Heart right ventricle (tissue), 16 donors: ENCODE measurements around the gene SH3BGRL. TPM values are rescaled to one million over a fixed set of nuclear protein-coding genes. Genes with fewer than 3 reads are reported as not detected.

ENCODE experiments used
- ATAC-seq, 8 donors: fragments of 200-7000 bp; cut with Tn5 transposase; one replicate each; pipeline ENCODE4 v1.9.1; 2020; ENCODE audit warnings: mild to moderate bottlenecking in 8 of 8, moderate library complexity in 8 of 8, moderate number of reproducible peaks in 1 of 8
- DNase-seq, 2 donors: peaks; one replicate each; pipeline ENCODE4 v3.0.0-alpha.2; 2020
- H3K27ac ChIP-seq, 10 donors: fragments of 200-600 bp; sonication (generic) in 2 of 10; one replicate each; pipeline versions ENCODE4 v1.5.0 to v1.8.0; 2020 to 2022; ENCODE audit warnings: mild to moderate bottlenecking in 3 of 10
- H3K27me3 ChIP-seq, 7 donors: fragments of 200-600 bp; one replicate each; pipeline ENCODE4 v1.8.0; 2021 to 2022; ENCODE audit warnings: mild to moderate bottlenecking in 2 of 7
- H3K36me3 ChIP-seq, 9 donors: fragments of 200-600 bp; sonication (generic) in 1 of 9; one replicate each; pipeline versions ENCODE4 v1.5.0 to v1.8.0; 2020 to 2022; ENCODE audit warnings: mild to moderate bottlenecking in 2 of 9
- H3K4me1 ChIP-seq, 9 donors: fragments of 200-600 bp; sonication (generic) in 1 of 9; one replicate each; pipeline versions ENCODE4 v1.5.0 to v1.8.0; 2020 to 2022; ENCODE audit warnings: mild to moderate bottlenecking in 4 of 9
- H3K4me3 ChIP-seq, 10 donors: fragments of 200-600 bp; sonication (generic) in 2 of 10; one replicate each; pipeline versions ENCODE4 v1.5.0 to v1.8.0; 2020 to 2022; ENCODE audit warnings: mild to moderate bottlenecking in 7 of 10, moderate library complexity in 2 of 10
- H3K9me3 ChIP-seq, 11 donors: fragments of 200-600 bp in 10 of 11; sonication (generic) in 2 of 11; one replicate each; pipeline versions ENCODE4 v1.5.0 to v1.8.0; 2013 to 2022; ENCODE audit warnings: mild to moderate bottlenecking in 2 of 11, control low read depth in 1 of 11, moderate library complexity in 1 of 11
- WGBS, 2 donors: extraction: QIAGEN DNeasy Blood & Tissue Kit; methylation state at CpG; one replicate each; pipeline ENCODE4 v1.1.7; 2013; ENCODE audit warnings: inconsistent platforms in 1 of 2; 5-methylcytosine and 5-hydroxymethylcytosine counted together
- intact Hi-C, 10 donors: fragments of 100-400 bp; cut with DNase I; formaldehyde crosslinking; loops; one replicate each; pipeline versions ENCODE4 v1.11.1 to v1.14.2; 2022
- polyA plus RNA-seq, 2 donors: library from polyadenylated mRNA; stranded (reverse); fragments of 200-250 nt; gene quantifications; one replicate each; pipeline ENCODE4 v1.2.3, GENCODE V29; 2013
- total RNA-seq, 10 donors: library from RNA; stranded (reverse); fragmentation: NEBNext Ultra II Directional in 3 of 10; extraction: Animal tissue kit (Norgen Biotek cat#: 25700) in 3 of 10; gene quantifications; one replicate each; pipeline versions ENCODE4 v1.2.1 to v1.2.4, GENCODE V29; 2021 to 2023
- TF ChIP-seq, protein P1 (sequence below), 9 donors: fragments of 200-600 bp; sonication (generic) in 2 of 9; IDR thresholded peaks; one replicate each; pipeline versions ENCODE4 v1.5.0 to v1.8.0; 2021 to 2022; ENCODE audit warnings: antibody characterized with exemption in 9 of 9, mild to moderate bottlenecking in 5 of 9, moderate library complexity in 1 of 9
- donor health status: Arrhythmogenic right ventricular cardiomyopathy.
- donor health status: ischemic (EF 13 %, LVEDD 7.1; RV severe dilation, severe dysfunction).
- donor health status: healthy with polysubstance abuse.
- donor health status: DM: no; HTN: yes; CAD: no.
- donor health status: DM: no; HTN: no; CAD: no.
- donor health status: ischemic (EF 25% LVEDD 6.9; RV normal size, moderate dysfunction).
- donor health status: ischemic (EF 25% LVEDD 5.7; RV mildly dilated, moderate dysfunction).
- donor health status: healthy.
- donor health status: DM: yes; HTN: yes; CAD: no.
- donor health status: Ischemic cardiomyopathy.
- donor health status: ischemic (EF 35%, LVEDD 5.7; RV mildly dilated, moderate dysfunction).
- donor health status: nonischemic (EF 11% LVEDD 7.7; RV severe dilation, severe dysfunction).
- donor health status: DM: yes; HTN: yes; CAD: no.
- donor health status: PGD.
- donor health status: ischemic (EF 29% LVEDD 5.4; RV normal size, mild dysfunction).
- donor health status: nonischemic (EF 23%, LVEDD 6.1; RV moderate dilation, normal function).

The SH3BGRL gene
- total and polyA plus RNA-seq, 12 donors = 13.2 to 54.1 (median 23.6) TPM

DNA sequence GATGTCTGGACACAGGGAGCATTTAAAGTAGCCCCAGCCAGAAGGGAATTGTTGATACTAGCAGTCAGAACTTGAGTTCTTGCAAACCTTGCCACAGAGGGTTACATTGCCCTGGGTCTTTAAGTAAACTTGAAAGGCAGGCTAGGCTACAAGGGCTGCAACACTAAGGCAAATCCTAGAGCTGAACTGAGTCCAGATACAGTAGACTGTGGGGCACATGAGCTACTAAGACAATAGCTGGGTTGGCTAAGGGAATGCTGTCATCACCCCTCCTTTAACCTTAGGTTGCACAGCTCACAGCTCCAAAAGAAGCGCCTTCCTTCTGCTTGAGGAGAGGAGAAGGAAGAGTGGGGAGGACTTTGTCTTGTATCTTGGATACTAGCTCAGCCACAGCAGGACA is 35.6 kb downstream of the SH3BGRL start:
- DNase-seq (no peak), ATAC-seq (no peak)
- H3K4me3 ChIP-seq = no peak overlapping the region
- no peaks in the 10 kb centered on the region for H3K4me1 ChIP-seq
- intact Hi-C loops = no loop called here
- TF ChIP-seq, protein P1, sequence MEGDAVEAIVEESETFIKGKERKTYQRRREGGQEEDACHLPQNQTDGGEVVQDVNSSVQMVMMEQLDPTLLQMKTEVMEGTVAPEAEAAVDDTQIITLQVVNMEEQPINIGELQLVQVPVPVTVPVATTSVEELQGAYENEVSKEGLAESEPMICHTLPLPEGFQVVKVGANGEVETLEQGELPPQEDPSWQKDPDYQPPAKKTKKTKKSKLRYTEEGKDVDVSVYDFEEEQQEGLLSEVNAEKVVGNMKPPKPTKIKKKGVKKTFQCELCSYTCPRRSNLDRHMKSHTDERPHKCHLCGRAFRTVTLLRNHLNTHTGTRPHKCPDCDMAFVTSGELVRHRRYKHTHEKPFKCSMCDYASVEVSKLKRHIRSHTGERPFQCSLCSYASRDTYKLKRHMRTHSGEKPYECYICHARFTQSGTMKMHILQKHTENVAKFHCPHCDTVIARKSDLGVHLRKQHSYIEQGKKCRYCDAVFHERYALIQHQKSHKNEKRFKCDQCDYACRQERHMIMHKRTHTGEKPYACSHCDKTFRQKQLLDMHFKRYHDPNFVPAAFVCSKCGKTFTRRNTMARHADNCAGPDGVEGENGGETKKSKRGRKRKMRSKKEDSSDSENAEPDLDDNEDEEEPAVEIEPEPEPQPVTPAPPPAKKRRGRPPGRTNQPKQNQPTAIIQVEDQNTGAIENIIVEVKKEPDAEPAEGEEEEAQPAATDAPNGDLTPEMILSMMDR (IDR thresholded peaks at IDR 0.05) = no peak
- no peak overlapping the region for H3K27ac ChIP-seq
- peaks cover 0 to 25% (median 0%) of the 10 kb centered on the region in 9 donors for H3K36me3 ChIP-seq
- peaks cover 0 to 12% (median 0%) of the 10 kb centered on the region in 11 donors for H3K9me3 ChIP-seq
- 100% methylated on average over 1 of the region's 1 CpG for WGBS, 2 donors
- no peaks in the 10 kb centered on the region for H3K27me3 ChIP-seq

DNA sequence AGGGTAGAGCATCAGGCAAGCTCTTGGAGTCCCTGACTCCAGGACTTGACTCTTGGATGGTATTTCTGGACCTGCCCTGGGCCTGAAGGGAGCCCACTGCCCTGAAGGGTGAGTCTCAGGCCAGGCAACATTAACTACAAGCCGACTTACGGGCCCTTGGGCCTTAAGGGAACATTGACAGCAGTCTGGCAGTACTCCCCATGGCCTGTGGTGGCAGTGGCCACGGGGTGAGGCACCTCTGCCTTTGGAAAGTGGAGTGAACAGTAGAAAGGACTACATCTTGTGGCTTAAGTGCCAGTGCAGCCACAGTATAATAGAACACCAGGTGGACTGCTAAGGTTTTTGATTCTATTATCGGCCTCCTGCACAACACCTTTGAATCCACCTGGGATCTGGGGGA is 36.3 kb downstream of the SH3BGRL start:
- Histone ChIP-seq H3K27ac (no peak overlapping the region), H3K27me3 (no peaks in the 10 kb centered on the region), H3K4me3 (no peak overlapping the region), H3K4me1 (no peaks in the 10 kb centered on the region), H3K36me3 (peaks cover 0 to 25% (median 0%) of the 10 kb centered on the region in 9 donors), H3K9me3 (peaks cover 0 to 12% (median 0%) of the 10 kb centered on the region in 11 donors)
- TF ChIP-seq, protein P1 (IDR thresholded peaks at IDR 0.05) = no peak
- 95 to 99% methylated on average over 4 of the region's 4 CpGs for WGBS, 2 donors
- intact Hi-C loops = no loop called here
- ATAC-seq = no peak
- no peak for DNase-seq

DNA sequence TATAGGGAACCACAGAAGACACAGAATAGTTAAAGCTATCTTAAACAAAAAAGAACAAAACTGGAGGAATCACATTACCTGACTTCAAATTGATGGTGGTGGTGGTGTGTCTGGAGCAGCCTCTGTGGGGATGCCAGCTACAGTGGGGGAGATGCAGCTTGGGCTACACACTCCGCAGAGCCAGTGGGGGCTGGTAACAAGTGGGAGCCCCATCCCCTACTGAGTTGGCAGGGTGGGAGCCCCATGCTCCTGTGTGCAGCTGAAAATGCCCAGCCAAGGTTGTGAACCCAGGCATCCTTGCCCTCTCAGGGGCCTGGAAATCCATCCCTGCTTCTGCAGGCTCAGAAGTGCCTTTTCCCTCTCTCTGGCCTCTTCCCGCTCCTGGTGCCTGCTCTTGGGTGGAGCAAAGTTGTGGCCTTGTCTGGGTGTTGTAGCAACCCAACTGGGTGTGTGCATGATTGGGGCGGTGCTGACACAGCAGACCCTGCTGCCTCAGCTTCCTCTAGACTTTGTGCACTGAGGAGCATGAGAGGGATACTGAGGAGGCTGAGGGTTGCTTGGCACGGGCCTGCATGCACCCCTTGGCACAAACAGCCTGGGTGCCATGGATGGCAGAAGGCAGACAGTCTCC is 38.9 kb downstream of the SH3BGRL start:
- no peak for ATAC-seq
- no peak overlapping the region for H3K27ac ChIP-seq
- H3K9me3 ChIP-seq = peaks cover 0 to 12% (median 0%) of the 10 kb centered on the region in 11 donors
- no peak overlapping the region for H3K4me3 ChIP-seq
- H3K36me3 ChIP-seq = peaks cover 0 to 25% (median 0%) of the 10 kb centered on the region in 9 donors
- no peaks in the 10 kb centered on the region for H3K4me1 ChIP-seq
- intact Hi-C loops = no loop called here
- H3K27me3 ChIP-seq = no peaks in the 10 kb centered on the region
- WGBS, 2 donors = 98 to 99% methylated on average over 4 of the region's 4 CpGs
- TF ChIP-seq, protein P1 (IDR thresholded peaks at IDR 0.05) = no peak
- DNase-seq = no peak

DNA sequence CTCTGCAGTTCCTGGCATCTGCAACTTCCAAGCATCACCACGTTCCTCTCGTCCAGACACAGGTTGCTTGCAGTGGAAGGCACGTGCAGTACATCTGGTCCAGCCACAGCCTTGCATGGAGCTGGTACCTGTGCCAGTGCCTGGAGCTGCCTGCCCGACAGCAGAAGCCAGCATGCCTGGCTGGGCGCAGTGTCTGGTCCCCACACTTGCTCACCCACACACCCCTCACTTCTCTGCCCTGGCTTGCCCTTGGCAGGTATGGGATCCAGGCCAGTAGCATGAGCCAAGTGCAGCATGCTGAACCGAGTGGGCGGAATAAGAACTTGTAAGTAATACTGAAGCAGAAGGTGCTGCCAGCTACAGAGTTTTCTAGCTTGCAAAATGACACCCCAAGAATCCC is 39.9 kb downstream of the SH3BGRL start:
- Histone ChIP-seq H3K9me3 (peaks cover 0 to 12% (median 0%) of the 10 kb centered on the region in 11 donors), H3K27me3 (no peaks in the 10 kb centered on the region), H3K4me3 (no peak overlapping the region), H3K36me3 (peaks cover 0 to 25% (median 0%) of the 10 kb centered on the region in 9 donors), H3K27ac (no peak overlapping the region), H3K4me1 (no peaks in the 10 kb centered on the region)
- intact Hi-C loops = no loop called here
- TF ChIP-seq, protein P1 (IDR thresholded peaks at IDR 0.05) = no peak
- ATAC-seq (no peak), DNase-seq (no peak)
- WGBS, 2 donors = 98% methylated on average over 7 of the region's 7 CpGs
